Kidney epithelial cell (primary cell): Measurements from ENCODE around the gene PGBD5. TPM values are rescaled to one million over a fixed set of nuclear protein-coding genes. Genes with fewer than 3 reads are reported as not detected.

ENCODE experiments used
- DNase-seq: peaks from one replicate; pipeline ENCODE4 v3.0.0-alpha.2; 2010; ENCODE audit warnings: low read depth
- H3K27me3 ChIP-seq: 2 replicates; pipeline ENCODE4 v1.6.0; 2011; ENCODE audit warnings: low read length; ENCODE audit not compliant: control insufficient read depth, insufficient read depth
- H3K36me3 ChIP-seq: 2 replicates; pipeline ENCODE4 v1.5.1; 2011; ENCODE audit warnings: low read length; ENCODE audit not compliant: control insufficient read depth, insufficient read depth
- H3K4me3 ChIP-seq: 2 replicates; pipeline ENCODE4 v1.5.1; 2011; ENCODE audit warnings: low read depth, mild to moderate bottlenecking, control low read depth, low read length
- total RNA-seq: library from RNA; depleted of rRNA; stranded (reverse); fragments of >200 nt; gene quantifications from 2 replicates; pipeline ENCODE4 v1.2.3, GENCODE V29; 2015
- TF ChIP-seq, protein P1 (sequence below): IDR thresholded peaks from 2 replicates; pipeline ENCODE4 v1.5.1; 2011; ENCODE audit warnings: mild to moderate bottlenecking, moderate library complexity, low read length, control low read depth, inconsistent platforms; ENCODE audit not compliant: insufficient read depth, poor library complexity, severe bottlenecking

Gene PGBD5
- total RNA-seq, 1 donor from 2014 or later = 54.0 TPM

DNA sequence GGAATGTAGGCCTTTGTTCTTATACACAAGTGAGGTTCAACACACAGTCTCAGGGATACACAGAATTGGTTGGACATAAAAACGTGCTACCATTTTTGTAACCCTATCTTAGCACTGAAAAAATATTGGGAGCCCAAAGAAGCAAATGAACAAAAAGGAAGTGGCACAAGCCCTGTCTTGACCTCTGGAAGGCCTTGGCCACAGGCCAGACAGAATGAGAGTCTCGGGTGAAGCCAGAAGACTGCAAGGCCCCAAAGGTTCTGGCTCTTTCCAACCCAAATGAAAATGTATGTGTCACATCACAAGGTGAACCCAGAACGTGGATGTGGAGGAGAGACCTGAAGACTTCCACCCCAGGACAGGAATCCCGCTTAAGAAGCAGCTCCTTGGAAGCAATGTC, 57.3 kb downstream of the PGBD5 start:
- H3K36me3 ChIP-seq = no peaks in the 10 kb centered on the region
- no peak for DNase-seq
- TF ChIP-seq, protein P1, sequence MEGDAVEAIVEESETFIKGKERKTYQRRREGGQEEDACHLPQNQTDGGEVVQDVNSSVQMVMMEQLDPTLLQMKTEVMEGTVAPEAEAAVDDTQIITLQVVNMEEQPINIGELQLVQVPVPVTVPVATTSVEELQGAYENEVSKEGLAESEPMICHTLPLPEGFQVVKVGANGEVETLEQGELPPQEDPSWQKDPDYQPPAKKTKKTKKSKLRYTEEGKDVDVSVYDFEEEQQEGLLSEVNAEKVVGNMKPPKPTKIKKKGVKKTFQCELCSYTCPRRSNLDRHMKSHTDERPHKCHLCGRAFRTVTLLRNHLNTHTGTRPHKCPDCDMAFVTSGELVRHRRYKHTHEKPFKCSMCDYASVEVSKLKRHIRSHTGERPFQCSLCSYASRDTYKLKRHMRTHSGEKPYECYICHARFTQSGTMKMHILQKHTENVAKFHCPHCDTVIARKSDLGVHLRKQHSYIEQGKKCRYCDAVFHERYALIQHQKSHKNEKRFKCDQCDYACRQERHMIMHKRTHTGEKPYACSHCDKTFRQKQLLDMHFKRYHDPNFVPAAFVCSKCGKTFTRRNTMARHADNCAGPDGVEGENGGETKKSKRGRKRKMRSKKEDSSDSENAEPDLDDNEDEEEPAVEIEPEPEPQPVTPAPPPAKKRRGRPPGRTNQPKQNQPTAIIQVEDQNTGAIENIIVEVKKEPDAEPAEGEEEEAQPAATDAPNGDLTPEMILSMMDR = no peak
- no peaks in the 10 kb centered on the region for H3K27me3 ChIP-seq
- H3K4me3 ChIP-seq = no peak overlapping the region

DNA sequence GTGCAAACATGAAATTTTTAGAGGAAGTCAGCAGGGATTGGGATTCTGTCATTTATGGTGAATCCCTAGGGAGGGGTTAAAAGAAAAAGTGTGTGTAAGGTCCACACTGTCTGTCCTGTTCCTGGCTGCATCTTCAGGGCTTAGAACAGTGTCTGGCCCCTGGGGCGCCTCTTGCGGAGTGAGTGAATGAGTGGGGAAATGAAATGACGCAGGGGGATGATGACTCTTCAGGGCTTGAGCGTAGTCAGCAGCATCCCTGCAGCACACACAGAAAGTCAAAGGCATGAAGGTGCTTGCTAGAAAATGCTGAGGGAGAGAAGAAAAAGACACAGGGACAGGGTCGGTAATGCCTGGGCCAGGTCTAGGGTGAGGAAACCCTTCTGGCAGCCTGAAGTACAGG, 57.8 kb downstream of the PGBD5 start:
- H3K4me3 ChIP-seq = no peak overlapping the region
- DNase-seq = no peak
- H3K27me3 ChIP-seq = no peaks in the 10 kb centered on the region
- TF ChIP-seq, protein P1 = no peak
- H3K36me3 ChIP-seq = no peaks in the 10 kb centered on the region

- no peaks in the 10 kb centered on the region for H3K36me3 ChIP-seq
- no peak for DNase-seq
- TF ChIP-seq, protein P1 = no peak
- H3K27me3 ChIP-seq = no peaks in the 10 kb centered on the region
- H3K4me3 ChIP-seq = no peak overlapping the region
Measured at GRCh38 chr1:230366504-230366915, 59.6 kb downstream of the PGBD5 start.

DNA sequence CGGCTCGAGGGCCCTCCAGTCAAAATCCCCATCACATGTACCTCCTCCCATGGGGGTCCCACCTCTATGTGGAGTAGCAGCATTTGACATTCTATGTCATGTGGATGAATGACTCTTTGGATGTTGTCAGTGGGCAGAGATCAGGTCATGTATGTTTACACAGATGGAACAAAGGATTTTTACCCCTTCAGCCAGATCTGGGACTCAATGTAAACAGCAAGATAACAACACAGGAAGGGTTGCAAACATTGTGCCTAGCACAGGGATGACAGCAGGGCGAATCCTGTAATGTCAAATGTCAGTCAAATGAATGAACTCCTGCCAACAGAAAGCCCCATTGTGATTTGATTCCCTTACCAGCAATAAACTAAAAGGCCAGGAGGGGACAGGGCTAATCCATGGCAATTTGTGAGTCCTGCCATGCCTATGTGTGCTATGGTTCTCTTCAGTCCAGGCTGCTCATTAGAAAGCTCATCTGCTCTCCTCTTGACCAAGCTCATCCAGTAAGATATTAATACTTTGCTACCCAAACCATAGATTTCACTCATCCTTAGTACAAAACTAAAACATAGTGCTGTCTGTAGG, 60.3 kb downstream of the PGBD5 start:
- Histone ChIP-seq H3K4me3 (no peak overlapping the region), H3K36me3 (no peaks in the 10 kb centered on the region), H3K27me3 (no peaks in the 10 kb centered on the region)
- no peak for DNase-seq
- TF ChIP-seq, protein P1 = no peak

DNA sequence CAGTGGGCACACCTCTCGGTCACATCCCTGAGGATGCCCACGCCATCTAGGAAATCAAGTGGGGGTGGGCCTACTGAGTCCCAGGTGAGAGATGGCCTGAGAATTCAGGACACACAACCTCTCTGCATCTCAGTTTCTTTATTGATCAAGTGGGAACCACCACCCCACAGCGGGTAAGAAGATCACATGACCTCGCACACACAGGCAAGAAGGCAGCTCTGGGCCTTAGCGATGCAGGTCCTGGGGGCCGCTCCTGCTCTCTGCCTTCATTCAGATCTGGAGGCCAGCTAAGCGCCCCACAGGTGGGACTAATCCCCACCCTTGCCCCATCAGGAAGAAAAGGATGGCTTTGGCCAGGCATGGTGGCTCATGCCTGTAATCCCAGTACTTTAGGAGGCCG, 63.2 kb downstream of the PGBD5 start:
- Histone ChIP-seq H3K27me3 (no peaks in the 10 kb centered on the region), H3K4me3 (no peak overlapping the region), H3K36me3 (no peaks in the 10 kb centered on the region)
- TF ChIP-seq, protein P1 = no peak
- DNase-seq = no peak

DNA sequence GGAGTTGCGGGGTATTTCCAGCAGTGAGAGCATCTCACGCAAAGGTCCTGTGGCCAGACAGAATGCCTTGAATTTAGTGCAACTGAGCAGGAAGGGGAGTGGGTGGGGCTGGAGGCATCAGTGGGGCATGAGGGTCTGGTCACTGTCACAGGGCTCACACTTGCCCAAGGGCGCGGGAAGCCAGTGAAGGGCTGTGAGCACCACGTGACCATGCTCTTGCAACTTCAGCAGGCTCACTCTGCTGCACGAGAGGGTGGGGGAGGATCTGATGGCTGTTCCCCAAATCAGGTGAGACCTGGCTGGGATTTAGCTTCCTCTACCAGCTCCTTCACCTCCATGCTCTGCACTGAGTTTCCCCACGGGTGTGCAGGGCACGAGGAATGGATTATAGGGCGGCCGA, 64.2 kb downstream of the PGBD5 start:
- DNase-seq = no peak
- TF ChIP-seq, protein P1 = no peak
- Histone ChIP-seq H3K36me3 (no peaks in the 10 kb centered on the region), H3K27me3 (no peaks in the 10 kb centered on the region), H3K4me3 (no peak overlapping the region)
